HG03066 (cell line): ENCODE results near the gene EWSR1.

ENCODE experiments used
- ATAC-seq: cut with Tn5 transposase; IDR thresholded peaks from one replicate; pipeline ENCODE4 v1.9.1; 2021; ENCODE audit warnings: low read depth; ENCODE audit not compliant: unreplicated experiment

Gene EWSR1

GRCh38 chr22:29302681-29303465 is 34.8 kb downstream of the EWSR1 start:
- no peak for ATAC-seq

- ATAC-seq, result no peak
Measured at GRCh38 chr22:29305836-29306174, 37.7 kb downstream of the EWSR1 start.

- ATAC-seq, result no peak
Measured at GRCh38 chr22:29306175-29306834, 38.2 kb downstream of the EWSR1 start, which contains the start of gene GAS2L1. TSS of gene GAS2L1 (plus strand) at chr22:29306650. CDS start at chr22:29308106, 1,456 bp downstream.

GRCh38 chr22:29306835-29307595 is 38.9 kb downstream of the EWSR1 start:
- ATAC-seq, result no peak

DNA sequence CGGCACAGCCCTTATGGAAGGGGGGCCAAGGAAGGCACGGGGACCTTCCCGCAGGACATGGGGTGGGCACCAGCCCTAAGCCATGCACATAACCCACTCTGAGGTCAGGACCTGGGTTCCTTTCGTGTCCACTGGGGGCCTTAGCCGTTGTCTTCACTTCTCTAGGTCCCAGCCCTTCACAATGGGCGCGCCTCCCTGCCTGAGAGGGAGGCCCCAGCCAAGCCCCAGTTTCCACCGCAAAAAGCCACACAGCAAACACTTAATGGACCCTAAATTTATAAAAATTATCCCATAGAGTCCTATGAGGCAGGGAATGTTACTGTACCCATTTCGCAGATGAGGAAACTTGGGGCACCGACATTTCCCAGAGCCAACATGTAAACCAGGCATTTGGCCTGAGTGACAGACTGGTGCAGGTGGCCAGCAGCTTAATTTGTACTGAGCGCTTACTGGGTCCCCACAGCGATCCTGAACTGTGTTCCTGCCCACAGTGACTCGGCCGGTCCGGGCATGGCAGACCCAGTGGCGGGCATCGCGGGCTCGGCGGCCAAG is 39.6 kb downstream of the EWSR1 start:
- no peak for ATAC-seq

- ATAC-seq, result no peak
Measured at GRCh38 chr22:29308148-29308790, 40.2 kb downstream of the EWSR1 start.

- ATAC-seq, result no peak
Measured at GRCh38 chr22:29308791-29309262, 40.8 kb downstream of the EWSR1 start.

DNA sequence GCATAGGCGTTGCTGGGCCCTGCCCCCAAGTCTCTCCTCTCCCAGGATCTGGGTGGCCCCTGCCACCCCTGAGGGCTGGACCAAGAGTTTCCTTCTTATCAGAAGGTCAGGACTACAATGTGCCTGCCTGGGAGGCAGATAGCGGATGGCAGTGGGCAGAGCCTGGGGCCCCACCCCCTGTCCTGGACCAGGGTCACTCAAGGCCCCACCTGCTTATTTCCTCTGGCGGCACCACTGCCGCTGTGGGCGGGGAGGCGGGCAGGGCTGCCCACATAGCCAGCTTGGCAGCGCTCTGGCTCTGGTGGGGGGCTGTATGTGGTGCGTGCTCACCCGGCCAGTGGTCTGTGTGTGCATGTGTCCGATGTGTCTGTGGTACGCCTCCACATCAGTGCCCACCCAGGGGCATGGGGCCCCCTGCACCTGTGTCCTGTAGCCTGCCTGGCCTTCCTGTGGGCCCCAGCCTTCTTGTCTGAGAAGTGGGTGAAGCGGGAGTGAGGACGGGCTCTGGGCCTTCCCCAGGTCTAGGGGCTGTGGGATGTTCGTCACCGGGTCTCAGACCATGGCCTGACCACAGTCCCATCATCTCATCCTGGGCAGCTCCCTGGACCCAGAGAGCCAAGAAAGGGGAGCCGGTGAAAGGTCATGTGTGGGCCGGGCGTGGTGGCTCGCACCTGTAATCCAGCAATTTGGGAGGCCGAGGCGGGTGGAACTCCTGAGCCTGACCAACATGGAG is 41.4 kb downstream of the EWSR1 start:
- no peak for ATAC-seq

- ATAC-seq, result no peak
Measured at GRCh38 chr22:29310065-29310862, 42.2 kb downstream of the EWSR1 start.

DNA sequence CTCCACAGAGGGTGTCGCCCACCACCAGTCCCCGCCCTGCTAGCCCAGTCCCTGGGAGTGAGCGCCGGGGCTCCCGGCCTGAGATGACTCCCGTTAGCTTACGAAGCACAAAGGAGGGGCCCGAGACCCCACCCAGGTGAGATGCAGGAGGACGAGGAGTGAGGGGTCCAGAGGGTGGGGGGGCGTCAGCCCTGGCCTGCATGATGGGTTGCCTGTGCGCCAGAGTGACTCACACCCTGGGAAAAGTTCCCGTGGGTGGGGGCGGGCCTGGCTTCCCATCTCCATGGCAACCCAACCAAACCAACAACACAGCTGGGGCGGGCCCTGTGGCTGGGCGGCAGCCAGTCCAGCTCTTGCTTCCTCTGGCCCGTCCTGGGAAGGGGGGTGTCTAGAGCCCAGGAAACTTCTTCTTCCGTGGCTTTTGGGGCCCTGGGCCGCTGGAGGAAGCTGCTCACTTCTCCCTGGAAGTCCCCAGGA is 42.8 kb downstream of the EWSR1 start:
- ATAC-seq, result no peak

GRCh38 chr22:29311464-29312217 is 43.6 kb downstream of the EWSR1 start:
- no peak for ATAC-seq

DNA sequence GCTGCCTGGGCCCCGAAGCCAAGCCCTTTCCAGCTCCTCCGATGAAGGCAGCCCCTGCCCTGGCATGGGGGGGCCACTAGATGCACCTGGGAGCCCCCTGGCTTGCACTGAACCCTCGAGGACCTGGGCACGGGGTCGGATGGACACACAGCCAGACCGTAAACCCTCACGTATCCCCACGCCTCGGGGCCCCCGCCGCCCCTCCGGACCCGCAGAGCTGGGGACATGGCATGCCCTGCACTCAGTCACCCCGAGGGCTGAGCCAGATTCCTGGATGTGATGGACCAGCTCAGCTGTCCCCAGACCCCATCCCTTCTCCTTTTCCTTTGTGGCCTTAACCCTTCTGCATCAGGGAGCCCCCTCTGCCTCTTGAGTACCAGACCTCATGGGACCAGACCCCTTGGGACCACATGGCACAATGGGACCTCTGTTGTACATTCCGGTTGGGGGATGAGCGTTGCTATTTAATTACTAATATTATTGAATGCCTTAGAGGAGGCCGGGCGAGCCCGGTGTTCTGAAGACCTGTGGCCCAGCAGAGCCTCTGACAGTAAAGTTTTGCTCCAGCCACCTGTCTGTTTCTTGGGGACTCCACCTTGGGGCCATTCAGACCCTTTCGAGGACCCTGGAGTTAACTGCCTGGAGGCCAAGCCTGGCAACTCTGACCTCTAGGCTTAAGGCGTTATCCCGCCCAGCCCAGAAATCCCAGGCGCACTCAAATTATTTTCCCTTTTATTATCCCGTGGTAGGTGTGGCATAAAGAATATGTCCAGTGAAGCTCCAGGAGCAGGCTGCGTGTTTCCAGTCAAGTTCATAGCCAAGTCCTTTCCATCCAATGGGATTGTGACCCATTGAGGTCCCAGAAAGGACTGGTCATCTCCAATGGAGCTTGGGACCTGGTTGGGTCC is 44.4 kb downstream of the EWSR1 start:
- ATAC-seq, result no peak

DNA sequence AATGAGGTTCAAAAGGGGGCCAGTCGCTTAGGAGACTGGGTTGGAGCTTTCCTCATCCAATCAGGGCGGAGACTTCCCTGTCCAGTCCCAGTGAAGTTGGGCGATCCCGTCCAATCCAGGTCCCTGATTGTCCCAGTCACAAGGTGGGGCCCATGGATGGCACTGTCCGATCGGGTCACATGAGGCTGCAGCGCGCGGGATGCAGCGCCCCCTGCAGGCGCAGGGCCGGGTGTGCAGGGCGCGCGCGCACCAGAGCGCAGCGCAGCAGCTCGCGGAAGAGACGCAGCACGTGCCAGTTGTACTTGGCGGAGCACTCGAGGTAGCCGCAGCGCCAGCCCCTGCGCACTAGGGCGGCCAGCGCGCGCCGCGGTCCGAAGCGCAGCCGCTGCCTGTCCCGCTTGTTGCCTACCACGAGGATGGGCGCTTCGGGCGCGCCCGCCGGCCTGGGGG is 45.1 kb downstream of the EWSR1 start:
- no peak for ATAC-seq

DNA sequence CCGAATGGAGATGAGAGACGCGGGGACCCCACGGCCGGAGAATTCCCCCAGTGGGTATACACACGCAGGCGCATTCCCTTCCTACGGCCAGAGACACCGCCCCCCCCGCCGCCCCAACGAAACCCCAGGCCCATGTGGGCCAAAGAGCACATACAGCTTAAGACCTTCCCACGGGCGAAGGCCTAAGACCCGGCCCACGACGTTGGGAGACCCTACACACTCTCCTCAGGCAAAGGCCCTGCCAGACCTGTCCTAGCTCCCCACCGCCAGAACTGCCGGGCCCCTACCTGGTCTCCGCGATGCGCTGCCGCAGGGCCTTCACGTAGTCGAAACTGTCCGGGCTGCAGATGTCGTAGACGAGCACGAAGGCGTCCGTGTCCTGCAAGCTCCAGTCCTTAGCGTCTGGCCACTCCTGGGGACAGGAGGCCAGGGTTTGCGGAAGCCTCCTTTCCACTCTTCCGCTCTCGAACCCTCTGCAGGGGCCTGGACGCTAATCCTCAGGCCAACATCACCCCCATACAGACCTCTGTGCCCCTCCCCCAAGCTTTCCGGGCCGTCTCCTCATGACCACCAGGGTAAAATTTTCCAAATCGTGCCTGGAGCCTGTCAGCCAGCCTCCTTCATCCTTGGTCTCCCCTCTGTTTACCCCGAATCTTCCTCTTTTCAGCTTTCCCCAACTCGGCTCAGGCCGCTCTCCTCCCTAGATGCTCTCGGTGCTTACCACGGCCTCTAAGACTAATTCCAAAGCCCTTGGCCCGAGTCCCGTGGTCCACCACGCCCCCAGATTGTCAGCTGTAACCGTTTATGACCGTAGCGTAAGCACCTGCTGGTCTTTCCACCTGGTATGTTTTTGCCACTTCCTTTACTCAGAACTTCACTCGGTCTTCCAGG is 45.8 kb downstream of the EWSR1 start:
- no peak for ATAC-seq

DNA sequence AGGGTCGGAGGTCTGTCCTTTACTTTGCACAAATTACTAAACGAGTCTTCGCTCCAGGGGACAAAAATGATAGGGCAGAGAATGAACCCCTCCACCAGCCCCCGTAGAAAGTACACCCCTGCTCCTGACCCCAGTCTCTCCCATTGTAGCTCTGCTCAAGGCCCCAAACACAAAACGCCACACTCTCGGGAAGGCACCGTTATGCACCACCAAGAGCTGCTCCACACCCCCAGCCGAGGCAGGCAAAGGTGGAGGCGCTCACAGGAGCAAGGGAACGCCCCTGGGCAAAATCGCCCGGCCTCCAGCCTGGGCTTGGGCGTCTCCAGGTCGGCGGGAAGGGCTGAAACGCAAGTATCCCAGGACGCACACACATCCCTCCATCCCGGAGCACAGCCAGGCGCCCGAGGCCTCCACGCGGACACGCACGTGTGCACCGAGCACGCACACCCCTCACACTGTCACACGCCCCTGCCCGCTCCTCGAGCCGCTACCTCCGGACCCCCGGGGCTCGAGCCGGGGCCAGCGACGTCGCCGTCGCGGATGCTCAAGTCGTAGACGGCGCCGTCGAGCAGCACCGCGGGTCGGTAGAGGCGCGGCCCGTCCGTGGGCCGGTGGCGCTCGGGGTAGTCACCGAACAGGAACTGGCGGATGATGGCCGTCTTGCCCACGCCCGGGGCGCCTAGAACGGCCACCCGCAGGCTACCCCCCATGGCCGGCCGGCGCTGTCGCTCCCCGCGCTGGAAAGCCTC is 46.6 kb downstream of the EWSR1 start:
- ATAC-seq, result no peak
